ENCODE data around the gene ATXN1L.
"Not testable (repeated sequence)": the region's sequence is repeated elsewhere in the genome, so short reads cannot be mapped to it uniquely, and the experiment has no call there.

ATXN1L gene, protein sequence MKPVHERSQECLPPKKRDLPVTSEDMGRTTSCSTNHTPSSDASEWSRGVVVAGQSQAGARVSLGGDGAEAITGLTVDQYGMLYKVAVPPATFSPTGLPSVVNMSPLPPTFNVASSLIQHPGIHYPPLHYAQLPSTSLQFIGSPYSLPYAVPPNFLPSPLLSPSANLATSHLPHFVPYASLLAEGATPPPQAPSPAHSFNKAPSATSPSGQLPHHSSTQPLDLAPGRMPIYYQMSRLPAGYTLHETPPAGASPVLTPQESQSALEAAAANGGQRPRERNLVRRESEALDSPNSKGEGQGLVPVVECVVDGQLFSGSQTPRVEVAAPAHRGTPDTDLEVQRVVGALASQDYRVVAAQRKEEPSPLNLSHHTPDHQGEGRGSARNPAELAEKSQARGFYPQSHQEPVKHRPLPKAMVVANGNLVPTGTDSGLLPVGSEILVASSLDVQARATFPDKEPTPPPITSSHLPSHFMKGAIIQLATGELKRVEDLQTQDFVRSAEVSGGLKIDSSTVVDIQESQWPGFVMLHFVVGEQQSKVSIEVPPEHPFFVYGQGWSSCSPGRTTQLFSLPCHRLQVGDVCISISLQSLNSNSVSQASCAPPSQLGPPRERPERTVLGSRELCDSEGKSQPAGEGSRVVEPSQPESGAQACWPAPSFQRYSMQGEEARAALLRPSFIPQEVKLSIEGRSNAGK

DNA sequence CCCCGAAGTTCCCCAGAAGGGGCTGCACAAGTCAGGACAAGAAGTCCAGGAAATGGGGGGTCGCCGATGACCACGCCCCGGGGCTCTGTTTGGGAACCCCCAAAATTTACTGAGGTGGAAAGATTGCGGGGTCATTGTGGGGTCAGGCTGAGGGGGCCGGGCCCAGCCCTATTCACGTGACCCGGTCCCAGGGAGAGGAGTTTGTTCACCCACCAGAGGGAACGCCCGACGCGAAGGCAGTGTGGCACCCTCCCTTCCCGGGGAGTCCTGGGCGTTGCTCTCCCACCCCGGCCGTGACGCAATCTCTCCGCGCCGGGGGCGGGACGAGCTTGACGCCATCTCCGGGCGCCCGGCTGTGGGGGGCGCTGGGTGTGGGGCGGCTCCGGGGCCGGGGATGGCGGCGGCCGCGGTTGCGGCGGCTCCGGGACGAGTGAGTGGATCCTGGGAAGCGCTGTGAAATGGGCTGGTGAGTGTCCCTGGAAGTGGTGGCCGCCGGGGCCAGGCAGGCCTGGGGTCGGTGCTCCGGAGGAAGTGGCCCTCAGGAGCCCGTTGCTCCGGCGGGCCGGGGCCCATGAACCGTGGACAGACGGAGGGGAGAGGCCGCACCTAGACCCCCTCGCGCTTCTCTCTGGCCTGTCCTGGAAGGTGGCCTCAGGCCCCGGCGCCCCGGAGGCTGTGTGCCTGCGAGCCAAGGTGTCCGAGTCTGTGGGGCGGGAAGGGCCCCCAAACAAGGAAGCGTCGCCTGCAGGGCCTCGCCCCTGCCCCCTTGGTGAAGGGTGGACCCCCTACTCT is at the start of gene ATXN1L:
Gene ATXN1L (plus strand): TSS at position 338 of the 792 bp plus-strand sequence. CDS start 3,765 bp downstream, outside the sequence.
- DNase-seq, result peak; percentile 90

DNA sequence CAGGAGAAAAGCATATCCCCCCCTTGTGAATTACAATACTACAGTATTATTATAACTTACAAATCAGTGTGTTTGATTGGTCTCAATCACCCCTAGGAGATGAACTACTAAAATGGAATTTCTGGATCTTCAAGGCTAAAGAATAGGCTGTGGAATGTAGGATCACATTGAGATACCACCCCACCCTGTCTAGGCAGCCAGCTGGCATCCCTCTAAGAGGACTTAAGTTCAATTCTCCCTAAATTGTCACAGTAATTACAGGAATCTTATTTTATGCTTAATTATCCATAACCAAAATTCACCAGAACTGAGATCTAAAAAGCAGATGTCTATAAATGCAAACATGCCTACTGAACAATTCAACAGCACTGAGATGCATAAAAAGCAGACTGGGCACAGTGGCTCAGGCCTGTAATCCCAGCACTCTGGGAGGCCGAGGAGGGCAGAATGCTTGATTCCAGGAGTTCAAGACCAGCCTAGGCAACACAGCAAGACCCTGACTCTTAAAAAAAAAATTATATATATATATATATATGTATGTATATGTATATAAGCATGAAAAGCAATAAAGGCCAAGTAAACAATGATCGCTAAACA is 49.2 kb upstream of the ATXN1L start:
- no peak for DNase-seq

DNA sequence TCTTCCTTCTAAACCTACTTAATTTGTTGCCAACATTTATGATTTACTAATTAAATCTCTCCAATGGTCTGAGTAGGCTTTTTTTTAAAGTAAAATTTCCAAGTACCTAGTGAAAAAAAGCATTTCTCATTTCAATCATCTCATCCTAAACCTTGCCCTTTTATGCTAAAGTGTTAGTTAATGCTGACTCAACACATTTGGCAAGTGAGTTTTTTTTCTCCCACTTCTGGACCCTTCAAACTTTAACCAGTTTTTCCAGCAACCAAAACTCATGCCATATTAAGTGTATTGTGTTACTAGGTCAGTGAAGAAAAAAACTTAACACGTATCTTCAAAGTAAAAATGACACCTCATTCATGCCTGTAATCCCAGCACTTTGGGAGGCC is 42.5 kb upstream of the ATXN1L start:
- no peak for DNase-seq

DNA sequence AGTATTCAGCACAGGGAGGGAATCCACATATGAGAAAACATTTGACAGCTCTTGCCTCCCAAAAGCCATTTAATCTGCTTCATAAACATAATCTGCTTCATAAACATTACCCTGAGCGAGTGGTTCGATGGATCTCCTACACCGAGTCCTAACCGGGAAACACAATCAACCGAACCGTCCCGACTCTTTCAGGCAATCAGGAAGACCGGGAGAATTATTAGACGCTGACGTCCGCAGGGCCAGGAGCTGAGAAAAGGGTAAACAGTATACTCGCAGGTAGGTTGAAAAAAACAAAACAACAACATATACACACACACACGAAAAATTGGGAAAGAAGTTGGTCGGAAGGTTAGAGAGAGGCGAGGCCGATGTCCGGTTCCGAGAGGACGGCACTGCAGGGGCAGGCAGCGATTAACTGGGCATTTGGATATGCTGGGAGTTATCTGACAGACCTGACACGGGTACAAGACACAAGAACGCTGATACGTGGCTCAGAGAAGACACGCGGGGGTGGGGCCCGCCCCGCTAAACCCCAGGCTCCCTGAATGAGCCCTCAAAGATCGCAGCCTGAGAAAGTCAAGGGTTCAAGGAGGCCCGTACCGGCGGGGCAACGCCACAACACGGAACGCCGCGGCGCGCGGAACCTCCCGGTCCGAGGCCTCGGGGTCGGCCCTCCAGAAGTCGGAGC is 37.7 kb upstream of the ATXN1L start:
- no peak for DNase-seq

DNA sequence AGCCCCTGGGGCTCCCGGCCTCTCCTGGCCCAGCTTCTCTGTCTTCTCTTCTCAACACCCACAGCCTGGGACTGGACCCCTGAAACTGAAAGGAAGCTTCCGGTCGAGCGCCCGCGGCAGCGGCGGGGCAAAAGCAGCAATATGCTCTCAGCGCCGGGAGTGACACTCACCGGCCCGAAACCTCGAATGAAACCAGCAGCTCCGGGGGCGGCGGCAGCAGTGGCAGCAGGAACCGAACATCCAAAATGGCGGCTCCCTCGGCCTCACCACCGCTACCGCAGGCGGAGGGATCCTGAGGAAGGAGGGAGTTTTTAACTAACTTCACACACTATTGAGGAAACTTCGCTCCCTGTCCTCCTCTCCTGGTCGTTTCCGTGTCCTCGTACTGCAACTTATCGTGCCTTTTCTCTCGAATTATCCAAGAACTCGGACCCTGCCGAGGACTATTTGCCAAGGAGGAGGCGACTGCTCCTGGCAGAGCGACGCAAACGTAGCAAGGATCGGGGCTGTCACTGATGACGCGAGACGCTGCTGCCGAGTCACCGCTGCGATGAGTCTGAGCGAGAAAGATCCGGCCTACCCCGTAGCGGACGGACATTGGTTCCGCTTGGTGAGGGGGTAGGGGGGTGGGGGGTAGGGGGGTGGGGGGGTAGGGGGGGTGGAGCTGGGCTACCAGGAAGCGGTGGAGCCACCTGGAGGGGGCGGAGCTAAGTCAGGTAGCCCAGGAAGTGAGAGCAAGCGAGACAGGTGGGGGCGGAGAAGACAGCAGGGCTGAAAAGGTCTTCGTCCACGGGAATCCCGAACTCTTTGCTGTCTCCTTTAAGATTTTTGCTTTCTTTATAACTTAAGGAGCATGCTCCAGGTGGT is 37.0 kb upstream of the ATXN1L start, which contains the start of gene AP1G1:
Gene AP1G1 (minus strand): TSS at position 242 of the 867 bp plus-strand sequence. CDS start 19,355 bp downstream, outside the sequence.
- peak; percentile 90 for DNase-seq

DNA sequence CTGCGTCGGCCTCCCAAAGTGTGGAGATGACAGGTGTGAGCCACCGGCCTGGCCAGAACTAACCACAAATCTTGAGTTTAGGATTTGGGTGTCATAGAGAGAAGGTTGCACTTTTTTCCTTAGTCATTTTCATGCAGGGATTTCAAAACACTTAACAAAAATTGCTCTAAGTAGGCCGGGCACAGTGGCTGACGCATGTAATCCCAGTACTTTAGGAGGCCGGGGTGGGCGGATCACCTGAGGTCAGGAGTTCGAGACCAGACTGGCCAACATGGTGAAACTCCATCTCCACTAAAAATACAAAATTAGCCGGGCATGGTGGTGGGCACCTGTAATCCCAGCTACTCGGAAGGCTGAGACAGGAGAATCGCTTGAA is 35.6 kb upstream of the ATXN1L start:
- not testable (repeated sequence) for DNase-seq

DNA sequence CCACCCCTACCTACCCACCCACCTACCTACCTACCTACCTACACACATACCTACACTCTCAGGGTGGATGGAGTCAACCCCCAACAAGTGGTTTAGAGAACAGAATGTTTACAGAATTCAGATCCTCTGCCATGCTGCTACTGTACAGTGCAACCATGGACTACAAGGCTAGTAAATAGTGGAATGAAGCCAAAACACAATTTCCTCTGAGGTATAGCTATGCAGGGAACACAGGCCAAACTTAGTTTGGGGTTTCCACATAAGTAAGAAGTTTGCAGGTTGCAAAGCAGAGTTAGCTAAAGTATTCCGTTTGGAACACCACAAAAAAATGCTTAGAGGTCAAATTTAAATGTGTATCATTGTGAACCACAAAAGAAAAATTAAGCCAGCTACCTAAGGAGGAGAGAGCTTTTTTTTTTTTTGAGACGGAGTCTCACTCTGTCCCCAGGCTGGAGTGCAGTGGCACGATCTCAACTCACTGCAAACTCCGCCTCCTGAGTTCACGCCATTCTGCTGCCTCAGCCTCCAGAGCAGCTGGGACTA is 34.4 kb upstream of the ATXN1L start:
- DNase-seq, result no peak

DNA sequence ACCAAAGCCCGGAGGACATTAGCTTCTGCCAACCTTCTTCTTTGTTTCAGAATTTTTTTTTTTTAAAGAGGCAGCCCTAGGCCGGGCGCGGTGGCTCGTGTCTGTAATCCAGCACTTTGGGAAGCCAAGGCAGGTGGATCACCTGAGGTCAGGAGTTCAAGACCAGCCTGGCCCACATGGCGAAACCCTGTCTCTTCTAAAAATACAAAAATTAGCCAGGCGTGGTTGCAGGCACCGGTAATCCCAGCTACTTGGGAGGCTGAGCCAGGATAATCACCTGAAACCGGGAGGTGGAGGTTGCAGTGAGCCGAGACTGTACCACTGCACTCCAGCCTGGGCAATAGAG is 28.6 kb upstream of the ATXN1L start:
- DNase-seq, result not testable (repeated sequence)

DNA sequence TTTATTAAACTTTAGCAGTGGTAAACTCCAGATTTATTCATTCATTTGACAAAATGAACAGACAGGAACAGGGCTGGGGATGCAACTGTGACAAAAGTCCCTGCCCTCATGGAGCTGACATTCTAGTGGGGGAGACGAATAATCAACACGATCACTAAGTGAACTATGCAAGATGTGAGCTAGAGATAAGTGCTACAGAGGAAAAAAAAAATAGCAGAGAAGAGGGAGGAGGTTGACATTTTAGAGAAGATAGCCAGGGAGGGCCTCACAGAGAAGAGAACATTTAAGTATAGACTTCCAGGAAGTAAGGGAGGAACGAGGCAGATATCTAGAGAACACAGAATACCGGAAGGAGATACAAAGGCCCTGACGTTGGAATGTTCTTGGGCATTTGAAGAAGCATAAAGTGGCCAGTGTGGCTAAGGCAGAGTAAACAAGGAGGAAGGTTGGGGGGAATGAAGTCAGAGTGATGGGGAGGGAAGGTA is 19.2 kb upstream of the ATXN1L start:
- DNase-seq, result no peak

DNA sequence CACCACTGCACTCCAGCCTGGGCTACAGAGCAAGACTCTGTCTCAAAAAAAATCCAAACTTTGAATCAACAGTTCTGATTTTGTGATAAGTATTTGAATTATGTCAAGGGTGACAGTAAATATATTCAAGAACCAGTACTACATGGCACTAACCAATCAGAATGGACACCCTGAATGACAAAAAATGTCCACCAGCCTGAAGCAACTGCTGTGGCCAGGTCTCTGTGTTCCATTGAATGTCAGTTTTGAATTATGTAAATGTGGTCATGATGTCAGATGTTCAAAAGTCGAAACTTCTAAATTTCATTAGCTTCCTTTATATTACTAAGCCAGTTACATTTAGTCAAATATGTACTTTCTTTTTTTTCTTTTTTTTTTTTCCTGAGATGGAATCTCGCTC is 15.4 kb upstream of the ATXN1L start:
- DNase-seq, result no peak

DNA sequence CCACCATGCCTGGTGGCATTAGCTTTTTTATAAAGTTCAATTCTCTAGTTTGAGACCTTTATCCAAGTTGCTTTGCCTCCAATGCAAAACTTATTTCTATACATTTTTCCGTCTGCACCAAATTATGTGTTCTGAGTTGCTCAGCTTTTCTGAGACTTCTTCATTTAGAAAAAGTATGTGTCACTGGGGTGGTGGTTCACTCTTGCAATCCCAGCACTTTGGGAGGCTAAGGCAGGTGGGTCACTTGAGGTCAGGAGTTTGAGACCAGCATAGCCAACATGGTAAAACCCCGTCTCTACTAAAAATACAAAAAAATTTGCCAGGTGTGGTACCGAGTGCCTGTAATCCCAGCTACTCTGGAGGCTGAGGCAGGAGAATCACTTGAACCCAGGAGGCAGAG is 14.1 kb upstream of the ATXN1L start:
- not testable (repeated sequence) for DNase-seq

DNA sequence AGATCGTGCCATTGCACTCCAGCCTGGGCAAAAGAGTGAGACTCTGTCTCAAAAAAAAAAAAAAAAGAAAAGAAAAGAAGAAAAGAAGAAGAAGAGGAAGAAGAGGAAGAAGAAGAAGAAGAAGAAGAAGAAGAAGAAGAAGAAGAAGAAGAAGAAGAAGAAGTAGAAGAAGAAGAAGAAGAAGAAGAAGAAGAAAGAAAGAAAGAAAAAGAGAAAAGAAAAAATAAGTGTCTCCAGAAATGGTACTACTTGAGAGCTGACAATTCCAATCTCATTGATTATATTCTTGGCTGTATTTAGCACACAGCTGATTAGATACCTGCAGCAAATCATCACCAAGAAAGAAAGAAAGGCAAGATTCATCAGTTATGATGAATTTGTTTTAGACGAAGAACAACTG is 13.7 kb upstream of the ATXN1L start:
- not testable (repeated sequence) for DNase-seq

DNA sequence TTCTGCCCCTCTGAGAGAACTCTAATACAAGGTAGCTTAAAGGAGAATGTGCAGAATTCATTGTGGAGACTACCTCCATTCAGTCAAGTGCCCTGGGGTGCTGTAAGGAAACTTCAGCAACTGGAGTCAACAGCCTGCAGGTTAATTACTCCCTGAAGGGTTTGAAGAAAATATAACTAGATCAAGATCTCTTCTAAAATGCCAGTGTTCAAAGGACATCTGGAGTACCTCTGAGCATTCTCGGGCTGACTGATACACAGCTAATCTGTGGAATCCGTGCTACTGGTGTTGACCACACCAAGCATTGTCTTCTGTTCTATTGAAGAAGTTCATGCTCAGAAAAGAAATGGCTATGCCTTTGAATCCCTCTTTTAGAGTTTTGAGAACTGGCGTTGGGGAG is 11.5 kb upstream of the ATXN1L start:
- no peak for DNase-seq

DNA sequence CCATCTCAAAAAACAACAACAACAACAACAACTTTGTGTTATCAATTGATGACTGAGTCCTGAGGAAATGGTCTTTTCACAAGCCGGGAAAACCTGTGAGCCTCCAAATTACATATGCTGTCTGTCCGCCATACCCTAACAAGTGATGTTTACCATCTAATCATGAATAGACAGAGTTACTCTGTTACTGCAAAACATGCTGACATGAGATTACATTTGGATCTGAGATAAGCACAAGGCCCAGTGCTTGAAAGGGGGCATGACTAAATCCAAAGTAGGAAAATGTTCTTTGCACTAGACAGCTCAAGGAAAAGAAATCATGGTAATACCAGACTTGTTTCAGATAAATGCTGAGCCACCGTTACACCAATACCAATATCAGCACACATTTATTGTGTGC is 8.6 kb upstream of the ATXN1L start:
- DNase-seq, result no peak

DNA sequence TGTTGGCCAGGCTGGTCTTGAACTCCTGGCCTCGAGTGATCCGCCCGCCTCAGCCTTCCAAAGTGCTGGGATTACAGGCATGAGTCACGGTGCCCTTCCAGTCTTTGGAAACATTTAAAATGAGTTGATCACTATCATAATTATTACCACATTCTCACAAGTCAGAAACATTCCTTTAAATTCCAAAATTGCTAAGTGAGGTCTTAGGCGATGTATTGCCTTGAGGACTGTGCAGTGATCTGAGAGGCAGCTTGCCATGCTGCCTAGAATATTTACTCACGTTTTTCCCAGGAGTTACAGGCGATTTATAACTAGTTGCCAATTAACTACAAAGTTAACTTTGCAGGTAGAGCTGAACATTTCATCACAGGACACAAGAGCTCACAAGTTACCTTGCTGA is 5.7 kb upstream of the ATXN1L start:
- DNase-seq, result no peak

DNA sequence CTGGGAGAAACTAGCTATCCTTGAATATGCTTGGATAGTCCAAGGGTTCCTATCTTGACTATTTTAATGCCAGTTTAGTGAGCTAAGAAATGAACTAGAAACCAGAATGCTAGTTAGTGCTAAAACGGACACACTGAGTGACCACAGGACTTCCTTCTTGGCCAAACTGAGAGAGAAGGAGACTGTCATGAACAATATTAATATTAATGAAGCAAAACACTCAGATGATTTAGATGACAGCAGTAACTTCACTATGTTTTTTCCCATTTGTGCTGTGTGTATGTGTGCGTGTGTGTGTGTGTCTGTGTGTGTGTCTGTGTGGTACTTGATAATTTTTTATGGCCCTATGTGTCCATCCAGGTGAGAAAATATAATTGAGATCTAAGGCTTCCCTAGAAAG is 2.2 kb upstream of the ATXN1L start:
- DNase-seq, result no peak

DNA sequence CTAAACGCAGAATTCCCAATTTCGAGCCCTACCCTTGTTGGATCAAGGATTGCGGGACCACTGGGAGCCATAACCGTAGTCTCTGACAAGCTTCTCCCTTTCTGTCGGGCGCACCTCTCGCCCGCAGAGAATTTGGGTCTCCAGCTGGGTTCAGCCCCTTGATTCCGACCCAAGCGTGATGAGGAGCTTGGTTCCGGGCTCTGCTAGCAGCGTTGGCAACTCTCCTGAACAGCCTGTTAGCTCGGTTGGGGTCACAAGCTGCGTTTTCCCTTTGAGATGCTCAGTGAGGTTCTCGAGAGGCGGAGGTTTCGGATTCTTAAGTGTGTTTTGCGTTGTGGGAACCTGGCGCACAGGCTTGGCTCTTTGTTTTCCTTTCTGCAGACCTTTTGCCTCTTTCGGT is 655 bp downstream of the ATXN1L start:
- DNase-seq, result no peak

DNA sequence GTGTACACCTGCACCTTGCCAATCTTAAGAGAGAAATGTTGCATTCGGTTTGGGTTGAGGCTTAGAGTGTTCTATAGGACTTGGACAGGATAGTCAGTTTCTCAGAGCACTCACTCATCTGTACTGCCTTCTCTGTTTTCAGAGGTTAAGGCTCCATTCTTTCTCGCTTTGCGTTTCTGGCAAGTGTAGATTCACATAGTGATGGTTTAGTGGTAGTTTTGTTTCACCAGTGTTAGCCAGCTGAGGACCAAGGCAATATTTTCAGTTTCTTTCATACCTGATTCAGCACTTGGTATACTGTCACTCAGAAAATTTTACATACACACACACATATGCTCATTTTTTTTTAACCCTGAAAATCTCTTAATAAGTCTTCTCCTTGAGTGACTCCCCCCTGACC is 1.3 kb downstream of the ATXN1L start:
- DNase-seq, result no peak

DNA sequence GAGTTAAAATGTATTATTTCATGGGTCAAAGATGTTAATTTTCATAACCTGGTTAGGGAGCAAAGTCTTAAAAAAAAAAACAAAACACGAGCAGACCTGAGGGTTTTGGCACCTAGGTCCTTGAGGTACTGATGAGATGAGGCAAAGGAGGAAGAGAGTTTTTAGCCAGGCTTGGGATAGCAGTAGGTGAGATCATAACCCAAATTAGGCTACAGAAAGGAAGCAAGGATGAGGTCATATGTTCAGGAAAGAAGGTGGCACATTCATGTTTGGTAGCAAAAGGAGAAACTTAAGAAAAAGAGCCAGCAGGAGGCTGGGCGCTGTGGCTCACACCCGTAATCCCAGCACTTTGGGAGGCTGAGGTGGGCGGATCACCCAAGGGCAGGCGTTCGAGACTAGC is 2.8 kb downstream of the ATXN1L start:
- DNase-seq, result no peak

DNA sequence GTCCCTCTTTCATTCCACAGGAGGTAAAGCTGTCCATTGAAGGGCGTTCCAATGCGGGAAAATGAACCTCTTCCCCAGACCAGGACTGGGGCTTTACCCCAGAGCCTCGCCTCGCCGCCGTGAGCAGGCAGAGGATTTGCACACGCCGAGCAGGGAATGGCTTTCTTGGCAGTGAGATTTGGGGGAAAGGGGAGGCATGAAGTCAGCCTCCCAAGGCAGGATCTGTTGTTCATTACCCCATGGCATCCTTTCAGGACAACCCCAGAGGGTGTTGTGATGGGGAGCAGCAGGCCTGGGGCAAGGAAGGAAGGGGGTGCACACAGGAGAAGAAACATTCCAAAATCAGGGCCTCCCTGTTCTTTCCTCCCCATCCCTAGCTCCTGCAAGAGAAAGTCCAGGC is 6.0 kb downstream of the ATXN1L start:
- DNase-seq, result no peak

DNA sequence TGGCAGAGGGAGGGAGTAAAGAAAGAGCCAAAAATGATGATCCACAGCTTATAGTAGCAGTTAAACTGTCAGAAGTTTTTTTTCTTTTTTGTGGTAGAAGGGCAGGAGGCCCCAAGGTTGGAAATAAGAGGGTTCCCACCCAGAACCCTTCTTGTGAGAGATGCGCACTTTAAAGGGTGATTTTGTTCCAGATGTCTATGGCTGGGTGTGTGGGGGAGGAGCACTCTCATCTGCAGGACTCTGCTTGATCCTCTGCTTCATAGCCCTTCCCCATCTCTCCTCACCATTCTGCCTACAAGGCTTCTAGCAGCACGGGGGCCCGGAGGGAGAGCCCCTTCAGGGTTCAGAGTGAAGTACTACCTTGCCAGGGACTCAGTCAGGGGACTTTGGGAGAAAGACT is 6.4 kb downstream of the ATXN1L start:
- DNase-seq, result no peak

Data from activated effector memory CD4-positive, alpha-beta T cell treated with Interleukin-2 at 50 U/mL for 16 hours (primary cell).